ENCODE measurements around the gene C19orf81.

The C19orf81 gene

GRCh38 chr19:50647879-50648615 is 1.2 kb upstream of the C19orf81 start:
- no peak for TF ChIP-seq CTCF (IDR thresholded peaks at IDR 0.05)
- no peaks in the 10 kb centered on the region for H3K36me3 ChIP-seq
- H3K4me3 ChIP-seq (ENCODE audit: low read depth in 1 of 2, low read length in 1 of 2), result no peak overlapping the region
- peaks cover 45% of the 10 kb centered on the region for H3K27me3 ChIP-seq
- H3K9me3 ChIP-seq, result no peaks in the 10 kb centered on the region
- H3K27ac ChIP-seq, result no peak overlapping the region
- H3K4me1 ChIP-seq (ENCODE audit: control insufficient read depth in 1 of 2, insufficient read depth in 1 of 2, low read depth in 1 of 2, low read length in 1 of 2), result no peaks in the 10 kb centered on the region

GRCh38 chr19:50648659-50649058 is 586 bp upstream of the C19orf81 start:
- Histone ChIP-seq H3K36me3 (no peaks in the 10 kb centered on the region), H3K27ac (no peak overlapping the region), H3K4me1 (ENCODE audit: control insufficient read depth in 1 of 2, insufficient read depth in 1 of 2, low read depth in 1 of 2, low read length in 1 of 2) (no peaks in the 10 kb centered on the region), H3K27me3 (peaks cover 45% of the 10 kb centered on the region), H3K4me3 (ENCODE audit: low read depth in 1 of 2, low read length in 1 of 2) (no peak overlapping the region), H3K9me3 (no peaks in the 10 kb centered on the region)
- TF ChIP-seq CTCF (IDR thresholded peaks at IDR 0.05), result no peak

GRCh38 chr19:50651174-50651573 is 1.9 kb downstream of the C19orf81 start:
- Histone ChIP-seq H3K27ac (no peak overlapping the region), H3K4me1 (ENCODE audit: control insufficient read depth in 1 of 2, insufficient read depth in 1 of 2, low read depth in 1 of 2, low read length in 1 of 2) (no peaks in the 10 kb centered on the region), H3K27me3 (peaks cover 48% of the 10 kb centered on the region), H3K9me3 (no peaks in the 10 kb centered on the region), H3K36me3 (no peaks in the 10 kb centered on the region), H3K4me3 (ENCODE audit: low read depth in 1 of 2, low read length in 1 of 2) (no peak overlapping the region)
- no peak for TF ChIP-seq CTCF (IDR thresholded peaks at IDR 0.05)

- Histone ChIP-seq H3K4me1 (ENCODE audit: control insufficient read depth in 1 of 2, insufficient read depth in 1 of 2, low read depth in 1 of 2, low read length in 1 of 2) (peaks cover 0 to 1% of the 10 kb centered on the region in 2 experiments), H3K36me3 (no peaks in the 10 kb centered on the region), H3K27me3 (peaks cover 62% of the 10 kb centered on the region), H3K4me3 (ENCODE audit: low read depth in 1 of 2, low read length in 1 of 2) (no peak overlapping the region), H3K27ac (no peak overlapping the region), H3K9me3 (peaks cover under 1% of the 10 kb centered on the region)
- TF ChIP-seq CTCF (IDR thresholded peaks at IDR 0.05), result no peak
Observed at GRCh38 chr19:50652722-50653121, 3.5 kb downstream of the C19orf81 start.

- Histone ChIP-seq H3K4me3 (ENCODE audit: low read depth in 1 of 2, low read length in 1 of 2) (no peak overlapping the region), H3K36me3 (no peaks in the 10 kb centered on the region), H3K27me3 (peaks cover 79% of the 10 kb centered on the region), H3K9me3 (peaks cover 8% of the 10 kb centered on the region), H3K27ac (no peak overlapping the region), H3K4me1 (ENCODE audit: control insufficient read depth in 1 of 2, insufficient read depth in 1 of 2, low read depth in 1 of 2, low read length in 1 of 2) (peaks cover 10 to 16% of the 10 kb centered on the region in 2 experiments)
- no peak for TF ChIP-seq CTCF (IDR thresholded peaks at IDR 0.05)
Observed at GRCh38 chr19:50654882-50655281, 5.6 kb downstream of the C19orf81 start.
